Measurements from ENCODE around the gene CER1.

DNA sequence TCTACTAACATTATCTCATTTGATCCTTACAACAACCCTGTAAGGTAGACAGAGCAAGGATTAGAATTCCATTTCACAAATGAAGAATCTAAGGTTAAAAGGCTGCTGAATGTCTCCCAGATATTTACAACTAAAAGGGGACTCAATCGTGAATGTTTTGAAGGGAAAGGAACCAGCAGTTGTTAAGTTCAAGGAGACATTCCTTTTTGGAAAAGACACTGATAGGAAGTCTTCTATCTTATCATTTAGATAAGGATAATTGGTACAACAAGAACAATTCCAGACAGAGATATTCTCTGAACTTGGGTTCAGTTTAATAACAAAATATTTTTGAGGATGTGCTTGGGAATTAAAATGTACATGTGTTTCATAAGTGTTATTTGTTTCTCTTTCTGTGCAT, 37.5 kb upstream of the CER1 start:
- TF ChIP-seq EZH2phosphoT487 (IDR thresholded peaks at IDR 0.05; ENCODE audit: borderline replicate concordance, low read length), result no peak
- TF ChIP-seq, protein P1, sequence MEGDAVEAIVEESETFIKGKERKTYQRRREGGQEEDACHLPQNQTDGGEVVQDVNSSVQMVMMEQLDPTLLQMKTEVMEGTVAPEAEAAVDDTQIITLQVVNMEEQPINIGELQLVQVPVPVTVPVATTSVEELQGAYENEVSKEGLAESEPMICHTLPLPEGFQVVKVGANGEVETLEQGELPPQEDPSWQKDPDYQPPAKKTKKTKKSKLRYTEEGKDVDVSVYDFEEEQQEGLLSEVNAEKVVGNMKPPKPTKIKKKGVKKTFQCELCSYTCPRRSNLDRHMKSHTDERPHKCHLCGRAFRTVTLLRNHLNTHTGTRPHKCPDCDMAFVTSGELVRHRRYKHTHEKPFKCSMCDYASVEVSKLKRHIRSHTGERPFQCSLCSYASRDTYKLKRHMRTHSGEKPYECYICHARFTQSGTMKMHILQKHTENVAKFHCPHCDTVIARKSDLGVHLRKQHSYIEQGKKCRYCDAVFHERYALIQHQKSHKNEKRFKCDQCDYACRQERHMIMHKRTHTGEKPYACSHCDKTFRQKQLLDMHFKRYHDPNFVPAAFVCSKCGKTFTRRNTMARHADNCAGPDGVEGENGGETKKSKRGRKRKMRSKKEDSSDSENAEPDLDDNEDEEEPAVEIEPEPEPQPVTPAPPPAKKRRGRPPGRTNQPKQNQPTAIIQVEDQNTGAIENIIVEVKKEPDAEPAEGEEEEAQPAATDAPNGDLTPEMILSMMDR (conservative IDR thresholded peaks at IDR 0.05; ENCODE audit: low read depth, low read length), result no peak
- TF ChIP-seq EZH2 (IDR thresholded peaks at IDR 0.05; ENCODE audit: low read length, unreplicated experiment), result no peak
